Measurements from ENCODE around the gene SLC16A13. TPM values are rescaled to one million over a fixed set of nuclear protein-coding genes. Genes with fewer than 3 reads are reported as not detected.

The SLC16A13 gene
- total and polyA plus RNA-seq, 2 of the 4 experiments (the other 2 are of a cell fraction) = 0.18 to 2.3 TPM

DNA sequence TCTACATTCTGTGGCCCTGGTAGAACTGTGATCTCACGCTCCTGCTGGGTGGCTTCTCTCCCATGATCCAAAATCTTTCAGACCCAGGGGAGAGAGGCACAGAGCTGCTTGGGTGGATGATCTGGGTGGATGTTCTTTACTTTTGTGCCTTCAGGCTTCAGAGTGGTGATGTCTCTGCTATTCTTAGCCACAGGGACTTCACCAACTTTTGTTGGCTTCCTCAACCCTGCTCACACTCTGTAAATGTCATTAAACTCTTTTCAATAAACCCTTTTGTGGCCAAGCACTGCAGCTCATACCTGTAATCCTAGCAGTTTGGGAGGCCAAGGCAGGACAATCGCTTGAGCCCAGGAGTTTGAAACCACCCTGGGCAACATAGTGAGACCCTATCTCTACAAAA lies 36.6 kb downstream of the SLC16A13 start:
- H2BK120ac ChIP-seq (ENCODE audit: low read depth, low read length) = no peak overlapping the region
- H3K27me3 ChIP-seq (ENCODE audit: control insufficient read depth, insufficient read depth, low read length) = peaks cover 17% of the 10 kb centered on the region
- H2BK20ac ChIP-seq (ENCODE audit: low read depth, low read length) = no peak overlapping the region
- no peak overlapping the region for H2BK5ac ChIP-seq (ENCODE audit: low read depth, low read length, poor library complexity, severe bottlenecking)
- H4K20me1 ChIP-seq (ENCODE audit: insufficient read depth, low read length) = no peaks in the 10 kb centered on the region
- intact Hi-C loops (cut with micrococcal nuclease) (no loop called here), in situ Hi-C loops (cut with MboI; ENCODE audit: low sequenced_read_pairs) (loop anchor here (25.0 kb wide), 1 partner anchor 465 kb away; the partner anchor contains the start of gene TNFSF12), dilution Hi-C loops (cut with HindIII; ENCODE audit: low sequenced_read_pairs, unreplicated experiment) (no loop called here)
- H4K5ac ChIP-seq (ENCODE audit: low read depth, low read length) = no peak overlapping the region
- ChIA-PET POLR2A (ENCODE audit: unreplicated experiment) (no interaction called here), CTCF (no interaction called here)
- no peak overlapping the region for H3K4ac ChIP-seq (ENCODE audit: low read depth, low read length)
- WGBS, 2 experiments (ENCODE audit: extremely low coverage in 2 of 2, insufficient read length in 1 of 2) = no CpG with 5 or more reads among the region's 2 CpGs
- no peak overlapping the region for H2BK15ac ChIP-seq (ENCODE audit: low read depth, low read length)
- no peak overlapping the region for H3K4me2 ChIP-seq (ENCODE audit: low read depth, low read length)
- no peak overlapping the region for H3K9ac ChIP-seq (ENCODE audit: low read depth, low read length)
- no peak overlapping the region for H2AK5ac ChIP-seq (ENCODE audit: low read depth, low read length)
- ATAC-seq (ENCODE audit: low read depth) = no peak
- peaks cover 5% of the 10 kb centered on the region for H3K9me3 ChIP-seq (ENCODE audit: control insufficient read depth, insufficient read depth, low read length)
- H2AFZ ChIP-seq (replicated peaks; ENCODE audit: low read length, poor library complexity) = no peak overlapping the region
- no TSS peak for BruUV-seq (replicated peaks)
- TF ChIP-seq MAZ (IDR thresholded peaks at IDR 0.05; ENCODE audit: borderline replicate concordance, low read depth, low read length) (no peak), SMC3 (IDR thresholded peaks at IDR 0.05; ENCODE audit: low read depth, low read length) (no peak), RFX5 (IDR thresholded peaks at IDR 0.05; ENCODE audit: low read depth, low read length) (no peak), RCOR1 (IDR thresholded peaks at IDR 0.05; ENCODE audit: insufficient replicate concordance, low read length) (no peak), FOS (IDR thresholded peaks at IDR 0.05; ENCODE audit: low read depth, low read length) (no peak), NFE2L2 (IDR thresholded peaks at IDR 0.05; ENCODE audit: low read depth, low read length) (no peak), RAD21 (IDR thresholded peaks at IDR 0.05; ENCODE audit: low read length) (no peak), MXI1 (IDR thresholded peaks at IDR 0.05; ENCODE audit: borderline replicate concordance, low read depth, low read length) (no peak), CHD1 (IDR thresholded peaks at IDR 0.05; ENCODE audit: low read depth, low read length) (no peak), MAFK (IDR thresholded peaks at IDR 0.05; ENCODE audit: low read depth, low read length) (no peak)
- no peak overlapping the region for H3K23ac ChIP-seq (ENCODE audit: low read depth, low read length)
- DNase-seq = no peak
- no peak overlapping the region for H4K8ac ChIP-seq (ENCODE audit: low read depth in 2 of 2, low read length in 2 of 2)
- H4K91ac ChIP-seq (ENCODE audit: insufficient read depth, low read depth, low read length) = no peak overlapping the region
- no peak overlapping the region for H2AK9ac ChIP-seq (replicated peaks; ENCODE audit: low read depth, low read length, poor library complexity)
- no peak overlapping the region for H3K14ac ChIP-seq (replicated peaks; ENCODE audit: low read depth, low read length)
- no peak overlapping the region for H3K4me3 ChIP-seq (ENCODE audit: insufficient read depth, low read depth, low read length)
- H3K56ac ChIP-seq (ENCODE audit: extremely low read depth, insufficient read depth, low read length) = no peak overlapping the region
- no peaks in the 10 kb centered on the region for H3K36me3 ChIP-seq (ENCODE audit: control insufficient read depth, insufficient read depth, low read length)
- no peaks in the 10 kb centered on the region for H3K79me1 ChIP-seq (ENCODE audit: low read depth in 1 of 2, low read length in 2 of 2)
- no peak overlapping the region for H3K27ac ChIP-seq (ENCODE audit: insufficient read depth, low read length)
- H3K9me1 ChIP-seq (ENCODE audit: insufficient read depth, low read length) = no peaks in the 10 kb centered on the region
- no peak overlapping the region for H3K18ac ChIP-seq (ENCODE audit: low read depth, low read length)
- H3K4me1 ChIP-seq (ENCODE audit: control insufficient read depth, insufficient read depth, low read length) = no peaks in the 10 kb centered on the region
